ENCODE results near the gene RLN3. TPM values are rescaled to one million over a fixed set of nuclear protein-coding genes. Genes with fewer than 3 reads are reported as not detected.

Gene RLN3
- polyA plus RNA-seq = not detected in 3 replicates
- not detected for polyA plus RNA-seq (2011; ENCODE audit: low read depth)
- polyA plus RNA-seq (2011; cell fraction: cytosol; rRNA removed) = not detected in 2 replicates
- not detected in 2 replicates for polyA plus RNA-seq (2011; cell fraction: nucleus; rRNA removed)
- polyA plus RNA-seq (2012; ENCODE audit: low replicate concordance) = not detected in 2 replicates
- polyA minus RNA-seq = not detected in 3 replicates
- not detected for polyA minus RNA-seq (2011; cell fraction: cytosol; rRNA and poly(A)+ RNA removed)
- not detected in 2 replicates for polyA minus RNA-seq (2011; cell fraction: nucleus; rRNA and poly(A)+ RNA removed)

DNA sequence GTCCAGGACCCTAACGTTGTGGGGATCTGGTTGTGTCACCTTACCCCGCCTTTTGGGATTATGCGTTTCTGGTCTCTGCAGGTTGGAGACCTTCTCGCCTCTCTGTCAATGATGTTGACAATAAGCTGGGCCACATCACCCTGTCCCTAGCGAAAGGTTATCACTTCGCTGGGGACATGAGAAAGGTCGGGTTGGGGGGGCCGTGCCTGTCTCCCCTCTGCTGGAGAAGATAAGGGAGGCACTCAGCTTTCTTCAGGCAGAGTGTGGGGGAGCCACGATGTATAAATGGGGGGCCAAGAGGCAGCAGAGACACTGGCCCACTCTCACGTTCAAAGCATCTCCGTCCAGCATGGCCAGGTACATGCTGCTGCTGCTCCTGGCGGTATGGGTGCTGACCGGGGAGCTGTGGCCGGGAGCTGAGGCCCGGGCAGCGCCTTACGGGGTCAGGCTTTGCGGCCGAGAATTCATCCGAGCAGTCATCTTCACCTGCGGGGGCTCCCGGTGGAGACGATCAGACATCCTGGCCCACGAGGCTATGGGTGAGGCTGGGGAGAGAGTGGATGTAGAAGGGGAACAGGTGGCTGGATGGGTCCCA, at the start of gene RLN3:
TSS of gene RLN3 (plus strand) at position 293 of the 595 bp plus-strand sequence. CDS start at position 350, 57 bp downstream.
- no peaks in the 10 kb centered on the region for H3K9me1 ChIP-seq (ENCODE audit: control insufficient read depth, extremely low read depth, insufficient read depth, low read length)
- no peak for TF ChIP-seq EZH2 (IDR thresholded peaks at IDR 0.05; ENCODE audit: low read length)
- TF ChIP-seq, protein P1, sequence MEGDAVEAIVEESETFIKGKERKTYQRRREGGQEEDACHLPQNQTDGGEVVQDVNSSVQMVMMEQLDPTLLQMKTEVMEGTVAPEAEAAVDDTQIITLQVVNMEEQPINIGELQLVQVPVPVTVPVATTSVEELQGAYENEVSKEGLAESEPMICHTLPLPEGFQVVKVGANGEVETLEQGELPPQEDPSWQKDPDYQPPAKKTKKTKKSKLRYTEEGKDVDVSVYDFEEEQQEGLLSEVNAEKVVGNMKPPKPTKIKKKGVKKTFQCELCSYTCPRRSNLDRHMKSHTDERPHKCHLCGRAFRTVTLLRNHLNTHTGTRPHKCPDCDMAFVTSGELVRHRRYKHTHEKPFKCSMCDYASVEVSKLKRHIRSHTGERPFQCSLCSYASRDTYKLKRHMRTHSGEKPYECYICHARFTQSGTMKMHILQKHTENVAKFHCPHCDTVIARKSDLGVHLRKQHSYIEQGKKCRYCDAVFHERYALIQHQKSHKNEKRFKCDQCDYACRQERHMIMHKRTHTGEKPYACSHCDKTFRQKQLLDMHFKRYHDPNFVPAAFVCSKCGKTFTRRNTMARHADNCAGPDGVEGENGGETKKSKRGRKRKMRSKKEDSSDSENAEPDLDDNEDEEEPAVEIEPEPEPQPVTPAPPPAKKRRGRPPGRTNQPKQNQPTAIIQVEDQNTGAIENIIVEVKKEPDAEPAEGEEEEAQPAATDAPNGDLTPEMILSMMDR (optimal IDR thresholded peaks at IDR 0.05 in 1 of 3, IDR thresholded peaks at IDR 0.05 in 1 of 3, conservative IDR thresholded peaks at IDR 0.05 in 1 of 3; ENCODE audit: extremely low read depth in 1 of 3, insufficient read depth in 2 of 3, low read length in 3 of 3) = no peak
- no peaks in the 10 kb centered on the region for H3K27me3 ChIP-seq (ENCODE audit: control insufficient read depth, extremely low read depth, insufficient read depth, low read length)
- H3K4me2 ChIP-seq (ENCODE audit: control insufficient read depth, extremely low read depth, insufficient read depth, low read depth, low read length) = no peak within 1 kb of the TSS
- H3K4me1 ChIP-seq (ENCODE audit: control insufficient read depth, extremely low read depth, insufficient read depth, low read length) = peaks cover 4% of the 10 kb centered on the region
- no peaks in the 10 kb centered on the region for H3K79me2 ChIP-seq (ENCODE audit: control insufficient read depth, insufficient read depth, low read length)
- FAIRE-seq (no peak), DNase-seq (ENCODE audit: low read depth, low spot score) (no peak)
- no peak within 1 kb of the TSS for H3K27ac ChIP-seq (ENCODE audit: control insufficient read depth, insufficient read depth, low read length)
- H4K20me1 ChIP-seq (ENCODE audit: control insufficient read depth, extremely low read depth, insufficient read depth, low read length) = no peaks in the 10 kb centered on the region
- no peak within 1 kb of the TSS for H2AFZ ChIP-seq (ENCODE audit: control insufficient read depth, low read length)
- H3K9me3 ChIP-seq (ENCODE audit: control insufficient read depth, low read depth, low read length) = no peaks in the 10 kb centered on the region
- H3K36me3 ChIP-seq (ENCODE audit: control insufficient read depth in 2 of 2, extremely low read depth in 1 of 2, insufficient read depth in 2 of 2, low read length in 2 of 2) = no peaks in the 10 kb centered on the region
- no peak within 1 kb of the TSS for H3K4me3 ChIP-seq (ENCODE audit: control insufficient read depth in 2 of 3, extremely low read depth in 1 of 3, insufficient read depth in 2 of 3, low read depth in 1 of 3, low read length in 3 of 3)
- dilution Hi-C loops (cut with MboI; ENCODE audit: extremely low pct_ligation_motif_present, low sequenced_read_pairs) = no loop called here
- no peak within 1 kb of the TSS for H3K9ac ChIP-seq (ENCODE audit: control insufficient read depth, extremely low read depth, insufficient read depth, low read length)

- TF ChIP-seq, protein P1 (optimal IDR thresholded peaks at IDR 0.05 in 1 of 3, IDR thresholded peaks at IDR 0.05 in 1 of 3, conservative IDR thresholded peaks at IDR 0.05 in 1 of 3; ENCODE audit: extremely low read depth in 1 of 3, insufficient read depth in 2 of 3, low read length in 3 of 3) = no peak
- no peak for TF ChIP-seq EZH2 (IDR thresholded peaks at IDR 0.05; ENCODE audit: low read length)
- Histone ChIP-seq H3K4me3 (ENCODE audit: control insufficient read depth in 2 of 3, extremely low read depth in 1 of 3, insufficient read depth in 2 of 3, low read depth in 1 of 3, low read length in 3 of 3) (no peak overlapping the region), H3K79me2 (ENCODE audit: control insufficient read depth, insufficient read depth, low read length) (no peaks in the 10 kb centered on the region), H3K9ac (ENCODE audit: control insufficient read depth, extremely low read depth, insufficient read depth, low read length) (peak overlapping the region; percentile 37), H3K27me3 (ENCODE audit: control insufficient read depth, extremely low read depth, insufficient read depth, low read length) (no peaks in the 10 kb centered on the region), H4K20me1 (ENCODE audit: control insufficient read depth, extremely low read depth, insufficient read depth, low read length) (no peaks in the 10 kb centered on the region), H3K36me3 (ENCODE audit: control insufficient read depth in 2 of 2, extremely low read depth in 1 of 2, insufficient read depth in 2 of 2, low read length in 2 of 2) (peaks cover 5 to 12% of the 10 kb centered on the region in 2 experiments), H2AFZ (ENCODE audit: control insufficient read depth, low read length) (no peak overlapping the region), H3K4me1 (ENCODE audit: control insufficient read depth, extremely low read depth, insufficient read depth, low read length) (peaks cover 5% of the 10 kb centered on the region), H3K9me1 (ENCODE audit: control insufficient read depth, extremely low read depth, insufficient read depth, low read length) (no peaks in the 10 kb centered on the region), H3K4me2 (ENCODE audit: control insufficient read depth, extremely low read depth, insufficient read depth, low read depth, low read length) (peak overlapping the region; percentile 27), H3K27ac (ENCODE audit: control insufficient read depth, insufficient read depth, low read length) (no peak overlapping the region), H3K9me3 (ENCODE audit: control insufficient read depth, low read depth, low read length) (no peaks in the 10 kb centered on the region)
- no peak for FAIRE-seq
- dilution Hi-C loops (cut with MboI; ENCODE audit: extremely low pct_ligation_motif_present, low sequenced_read_pairs) = no loop called here
- no peak for DNase-seq (ENCODE audit: low read depth, low spot score)
Measured at GRCh38 chr19:13978351-13979243, 49.4 kb upstream of the RLN3 start.

All from keratinocyte (primary cell).